GM23338 (cell line): ENCODE data around the gene ZNF469.

Experiments
- CTCF ChIP-seq, 2 experiments: fragments of 200-600 bp in 1 of 2; sonication (generic) in 1 of 2; conservative IDR thresholded peaks; 2 replicates each; pipeline versions ENCODE4 v1.5.1 to v1.6.1; 2016 to 2017; ENCODE audit warnings: antibody characterized with exemption in 2 of 2, low read depth in 2 of 2, mild to moderate bottlenecking in 2 of 2, moderate library complexity in 1 of 2
- EZH2 ChIP-seq: fragments of 200-600 bp; sonication (generic); IDR thresholded peaks from one replicate; pipeline ENCODE4 v1.8.0; 2017; ENCODE audit warnings: antibody characterized with exemption, mild to moderate bottlenecking, low read depth; ENCODE audit not compliant: unreplicated experiment
- EZH2phosphoT487 ChIP-seq: fragments of 200-600 bp; sonication (generic); IDR thresholded peaks from one replicate; pipeline ENCODE4 v1.8.1; 2018; ENCODE audit warnings: antibody characterized with exemption; ENCODE audit not compliant: unreplicated experiment
- STAT1 ChIP-seq: IDR thresholded peaks from one replicate; pipeline ENCODE4 v1.6.1; 2016; ENCODE audit warnings: antibody characterized with exemption; ENCODE audit not compliant: unreplicated experiment
- TF ChIP-seq, protein P1 (sequence below): IDR thresholded peaks from 2 replicates; pipeline ENCODE4 v1.6.1; 2016; ENCODE audit warnings: antibody characterized with exemption

DNA sequence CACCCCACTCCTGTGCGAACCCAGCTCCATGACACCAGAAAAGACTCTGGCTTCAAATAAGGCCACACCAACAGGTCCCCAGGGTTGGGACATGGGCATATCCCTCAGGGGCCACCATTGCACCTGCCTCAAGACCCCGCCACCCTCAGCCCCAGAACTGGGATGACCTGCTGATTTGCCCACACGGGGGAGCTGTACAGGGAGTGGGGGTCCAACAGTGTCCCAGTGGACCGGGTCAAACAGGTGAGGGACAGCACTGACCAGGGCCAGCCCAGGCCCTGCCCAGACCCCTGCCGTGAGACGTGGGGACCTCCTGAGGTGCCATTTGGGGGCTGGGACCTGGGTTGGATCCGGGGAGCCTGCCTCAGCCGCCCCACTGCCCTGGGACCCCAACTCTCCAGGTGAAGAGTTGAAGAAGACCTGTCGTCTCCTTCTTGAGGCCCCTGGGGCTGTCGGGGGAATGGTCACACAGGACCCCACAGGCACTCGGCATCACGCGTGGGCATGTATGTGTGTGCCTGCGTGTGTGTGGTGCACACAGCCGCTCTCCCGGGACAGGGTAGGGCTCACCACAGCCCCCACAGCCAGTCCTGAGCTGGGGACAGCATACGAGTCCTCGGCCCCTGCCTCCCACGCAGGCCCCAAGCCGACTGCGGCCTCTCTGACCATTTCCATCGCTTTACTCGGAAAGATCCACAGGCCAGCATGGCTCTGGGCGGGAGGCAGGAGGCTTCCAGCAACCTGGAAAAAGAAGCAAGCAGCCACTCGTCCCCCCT is 34.2 kb upstream of the ZNF469 start:
- TF ChIP-seq CTCF (conservative IDR thresholded peaks at IDR 0.05; ENCODE audit: low read depth in 2 of 2) (peak in 1 of 2 experiments; percentile 45; a peak in 2 of 4 replicates), EZH2phosphoT487 (no peak), STAT1 (no peak), EZH2 (no peak)
- TF ChIP-seq, protein P1, sequence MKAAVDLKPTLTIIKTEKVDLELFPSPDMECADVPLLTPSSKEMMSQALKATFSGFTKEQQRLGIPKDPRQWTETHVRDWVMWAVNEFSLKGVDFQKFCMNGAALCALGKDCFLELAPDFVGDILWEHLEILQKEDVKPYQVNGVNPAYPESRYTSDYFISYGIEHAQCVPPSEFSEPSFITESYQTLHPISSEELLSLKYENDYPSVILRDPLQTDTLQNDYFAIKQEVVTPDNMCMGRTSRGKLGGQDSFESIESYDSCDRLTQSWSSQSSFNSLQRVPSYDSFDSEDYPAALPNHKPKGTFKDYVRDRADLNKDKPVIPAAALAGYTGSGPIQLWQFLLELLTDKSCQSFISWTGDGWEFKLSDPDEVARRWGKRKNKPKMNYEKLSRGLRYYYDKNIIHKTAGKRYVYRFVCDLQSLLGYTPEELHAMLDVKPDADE = no peak
